GM19238 (cell line): Measurements from ENCODE around the gene BCAP29.
"Not testable (repeated sequence)": the region's sequence is repeated elsewhere in the genome, so short reads cannot be mapped to it uniquely, and the experiment has no call there.

ENCODE experiments used
- DNase-seq: peaks from one replicate; pipeline ENCODE4 v3.0.0; 2011; ENCODE audit warnings: low spot score; ENCODE audit not compliant: insufficient read length

The BCAP29 gene

GRCh38 chr7:107579885-107580715, at the start of gene BCAP29:
Gene BCAP29 (plus strand): TSS chr7:107580246. CDS start chr7:107580773, 527 bp downstream.
- DNase-seq = peak; percentile 68

GRCh38 chr7:107530751-107531150, 49.3 kb upstream of the BCAP29 start:
- DNase-seq = no peak

GRCh38 chr7:107534139-107534538, 45.9 kb upstream of the BCAP29 start:
- no peak for DNase-seq

GRCh38 chr7:107537228-107537627, 42.8 kb upstream of the BCAP29 start:
- not testable (repeated sequence) for DNase-seq

- no peak for DNase-seq
Measured at GRCh38 chr7:107538001-107538400, 42.0 kb upstream of the BCAP29 start.

GRCh38 chr7:107543338-107543993, 36.6 kb upstream of the BCAP29 start:
- DNase-seq = no peak

- no peak for DNase-seq
Measured at GRCh38 chr7:107544848-107545591, 35.0 kb upstream of the BCAP29 start.

- no peak for DNase-seq
Measured at GRCh38 chr7:107551936-107552335, 28.1 kb upstream of the BCAP29 start.

- no peak for DNase-seq
Measured at GRCh38 chr7:107555893-107556292, 24.2 kb upstream of the BCAP29 start.

- no peak for DNase-seq
Measured at GRCh38 chr7:107559864-107560263, 20.2 kb upstream of the BCAP29 start.

GRCh38 chr7:107560898-107561516, 19.0 kb upstream of the BCAP29 start:
- no peak for DNase-seq

- DNase-seq = no peak
Measured at GRCh38 chr7:107563081-107563774, 16.8 kb upstream of the BCAP29 start.

GRCh38 chr7:107563775-107564552, 16.1 kb upstream of the BCAP29 start, which contains the start of the genes COG5 and DUS4L:
Gene COG5 (minus strand): TSS chr7:107563920. CDS start chr7:107563896, 24 bp downstream.
Gene DUS4L (plus strand): TSS chr7:107563971. CDS start chr7:107567071, 3,100 bp downstream.
- DNase-seq = peak; percentile 67

- no peak for DNase-seq
Measured at GRCh38 chr7:107564553-107565298, 15.3 kb upstream of the BCAP29 start.

- no peak for DNase-seq
Measured at GRCh38 chr7:107570298-107570697, 9.7 kb upstream of the BCAP29 start.

- DNase-seq = no peak
Measured at GRCh38 chr7:107573537-107573936, 6.5 kb upstream of the BCAP29 start.

- no peak for DNase-seq
Measured at GRCh38 chr7:107579554-107579884, 527 bp upstream of the BCAP29 start.

- DNase-seq = no peak
Measured at GRCh38 chr7:107580716-107581383, 804 bp downstream of the BCAP29 start.
